ENCODE measurements around the gene KRTAP10-5.

The KRTAP10-5 gene

GRCh38 chr21:44549525-44550211, 30.7 kb downstream of the KRTAP10-5 start:
- DNase-seq (ENCODE audit: low spot score): no peak

GRCh38 chr21:44548922-44549321, 31.5 kb downstream of the KRTAP10-5 start:
- DNase-seq (ENCODE audit: low spot score): no peak

GRCh38 chr21:44548381-44548780, 32.0 kb downstream of the KRTAP10-5 start:
- DNase-seq (ENCODE audit: low spot score): no peak

- no peak for DNase-seq (ENCODE audit: low spot score)
Observed at GRCh38 chr21:44547656-44548331, 32.6 kb downstream of the KRTAP10-5 start.

GRCh38 chr21:44544566-44544965, 35.8 kb downstream of the KRTAP10-5 start:
- no peak for DNase-seq (ENCODE audit: low spot score)

- DNase-seq (ENCODE audit: low spot score): no peak
Observed at GRCh38 chr21:44542716-44543115, 37.7 kb downstream of the KRTAP10-5 start.

GRCh38 chr21:44540741-44541288, 39.6 kb downstream of the KRTAP10-5 start:
- no peak for DNase-seq (ENCODE audit: low spot score)

GRCh38 chr21:44539991-44540666, 40.3 kb downstream of the KRTAP10-5 start, which contains the start of gene KRTAP10-1:
Gene KRTAP10-1, minus strand, starts transcription at chr21:44540195. Its CDS starts 45 bp downstream, at chr21:44540150.
- DNase-seq (ENCODE audit: low spot score): no peak

- no peak for DNase-seq (ENCODE audit: low spot score)
Observed at GRCh38 chr21:44539046-44539445, 41.4 kb downstream of the KRTAP10-5 start.

GRCh38 chr21:44537930-44538911, 42.2 kb downstream of the KRTAP10-5 start:
- DNase-seq (ENCODE audit: low spot score): no peak

GRCh38 chr21:44535963-44536362, 44.4 kb downstream of the KRTAP10-5 start:
- DNase-seq (ENCODE audit: low spot score): no peak

GRCh38 chr21:44534688-44535087, 45.7 kb downstream of the KRTAP10-5 start:
- DNase-seq (ENCODE audit: low spot score): no peak

- no peak for DNase-seq (ENCODE audit: low spot score)
Observed at GRCh38 chr21:44533891-44534627, 46.3 kb downstream of the KRTAP10-5 start.

GRCh38 chr21:44533121-44533890, 47.1 kb downstream of the KRTAP10-5 start:
- DNase-seq (ENCODE audit: low spot score): no peak

GRCh38 chr21:44532712-44533111, 47.7 kb downstream of the KRTAP10-5 start:
- no peak for DNase-seq (ENCODE audit: low spot score)

GRCh38 chr21:44531606-44532564, 48.5 kb downstream of the KRTAP10-5 start:
- DNase-seq (ENCODE audit: low spot score): no peak

- DNase-seq (ENCODE audit: low spot score): no peak
Observed at GRCh38 chr21:44530903-44531605, 49.4 kb downstream of the KRTAP10-5 start.

GRCh38 chr21:44530221-44530902, 50.0 kb downstream of the KRTAP10-5 start:
- no peak for DNase-seq (ENCODE audit: low spot score)

Measured in kidney tubule cell (primary cell).